Caco-2 (cell line): Measurements from ENCODE around the gene NRIP2. TPM values are rescaled to one million over a fixed set of nuclear protein-coding genes. Genes with fewer than 3 reads are reported as not detected.
A peak's percentile ranks its signal among the peaks of the same experiment; 100 is the strongest.

Source experiments
- BruUV-seq: library from RNA; stranded (reverse); fragments of 400-500 nt; replicated peaks from 2 replicates; lab custom pipeline; 2021; lab: Mats Ljungman, UMichigan
- CTCF ChIA-PET: fragments of 300-600 bp; sonication (Branson Sonifier 250); formaldehyde crosslinking; loops from one replicate; lab custom pipeline; 2022; ENCODE audit warnings: antibody characterized with exemption; lab: Charles Lee
- POLR2A ChIA-PET: fragments of 300-600 bp; sonication (Branson Sonifier 250); formaldehyde crosslinking; loops from one replicate; lab custom pipeline; 2022; ENCODE audit warnings: antibody characterized with exemption; lab: Charles Lee
- DNase-seq, 2 experiments: peaks; one replicate each; pipeline versions ENCODE4 v3.0.0 to v3.0.0-alpha.2; 2020 to 2022
- H3K27me3 ChIP-seq: replicated peaks from 2 replicates; pipeline ENCODE4 v1.6.0; 2011; ENCODE audit warnings: low read length; ENCODE audit not compliant: control insufficient read depth, insufficient read depth
- H3K36me3 ChIP-seq: 2 replicates; pipeline ENCODE4 v1.5.1; 2011; ENCODE audit warnings: low read length; ENCODE audit not compliant: control insufficient read depth, insufficient read depth
- H3K4me1 ChIP-seq: fragments of 250-450 bp; sonication (Bioruptor Pico); 2 replicates; pipeline ENCODE4 v1.5.1; 2020; ENCODE audit warnings: mild to moderate bottlenecking
- H3K4me3 ChIP-seq: 2 replicates; pipeline ENCODE4 v1.5.1; 2011; ENCODE audit warnings: low read depth, mild to moderate bottlenecking, control low read depth, low read length
- H3K9me3 ChIP-seq: fragments of 250-450 bp; sonication (Bioruptor Pico); 2 replicates; pipeline ENCODE4 v1.5.1; 2020; ENCODE audit warnings: mild to moderate bottlenecking, moderate library complexity
- H3K27ac Mint-ChIP-seq: one replicate; pipeline ENCODE4 v1.8.0; 2022; ENCODE audit warnings: mixed read lengths; ENCODE audit not compliant: unreplicated experiment
- H3K27me3 Mint-ChIP-seq: one replicate; pipeline ENCODE4 v1.8.0; 2022; ENCODE audit warnings: mixed read lengths; ENCODE audit not compliant: insufficient read depth, unreplicated experiment
- H3K36me3 Mint-ChIP-seq: one replicate; pipeline ENCODE4 v1.8.0; 2022; ENCODE audit warnings: mild to moderate bottlenecking, mixed read lengths; ENCODE audit not compliant: insufficient read depth, unreplicated experiment
- H3K4me1 Mint-ChIP-seq: one replicate; pipeline ENCODE4 v1.8.0; 2022; ENCODE audit warnings: low read depth, mixed read lengths; ENCODE audit not compliant: unreplicated experiment
- H3K4me3 Mint-ChIP-seq: one replicate; pipeline ENCODE4 v1.8.0; 2022; ENCODE audit warnings: mild to moderate bottlenecking, moderate library complexity, mixed read lengths; ENCODE audit not compliant: unreplicated experiment
- H3K9me3 Mint-ChIP-seq: one replicate; pipeline ENCODE4 v1.8.0; 2022; ENCODE audit warnings: mixed read lengths; ENCODE audit not compliant: unreplicated experiment
- intact Hi-C: fragments of 100-400 bp; cut with micrococcal nuclease; formaldehyde crosslinking; loops from one replicate; pipeline ENCODE4 v1.10.0; 2022; ENCODE audit not compliant: unreplicated experiment
- total RNA-seq: library from RNA; stranded (reverse); gene quantifications from 2 replicates; pipeline ENCODE4 v1.2.3, GENCODE V29; 2022
- TF ChIP-seq, protein P1 (sequence below), 2 experiments: fragments of 200-600 bp in 1 of 2; IDR thresholded peaks; 1 replicate in 1 of 2; 2 replicates in 1 of 2; pipeline versions ENCODE4 v1.5.1 to v1.8.0; 2011 to 2022; ENCODE audit warnings: antibody characterized with exemption in 1 of 2, control low read depth in 1 of 2, inconsistent platforms in 1 of 2, low read depth in 1 of 2, low read length in 1 of 2, mild to moderate bottlenecking in 1 of 2, moderate library complexity in 1 of 2; ENCODE audit not compliant: insufficient read depth in 1 of 2, severe bottlenecking in 1 of 2, unreplicated experiment in 1 of 2

The NRIP2 gene
- total RNA-seq, 1 experiment from 2014 or later: not detected

DNA sequence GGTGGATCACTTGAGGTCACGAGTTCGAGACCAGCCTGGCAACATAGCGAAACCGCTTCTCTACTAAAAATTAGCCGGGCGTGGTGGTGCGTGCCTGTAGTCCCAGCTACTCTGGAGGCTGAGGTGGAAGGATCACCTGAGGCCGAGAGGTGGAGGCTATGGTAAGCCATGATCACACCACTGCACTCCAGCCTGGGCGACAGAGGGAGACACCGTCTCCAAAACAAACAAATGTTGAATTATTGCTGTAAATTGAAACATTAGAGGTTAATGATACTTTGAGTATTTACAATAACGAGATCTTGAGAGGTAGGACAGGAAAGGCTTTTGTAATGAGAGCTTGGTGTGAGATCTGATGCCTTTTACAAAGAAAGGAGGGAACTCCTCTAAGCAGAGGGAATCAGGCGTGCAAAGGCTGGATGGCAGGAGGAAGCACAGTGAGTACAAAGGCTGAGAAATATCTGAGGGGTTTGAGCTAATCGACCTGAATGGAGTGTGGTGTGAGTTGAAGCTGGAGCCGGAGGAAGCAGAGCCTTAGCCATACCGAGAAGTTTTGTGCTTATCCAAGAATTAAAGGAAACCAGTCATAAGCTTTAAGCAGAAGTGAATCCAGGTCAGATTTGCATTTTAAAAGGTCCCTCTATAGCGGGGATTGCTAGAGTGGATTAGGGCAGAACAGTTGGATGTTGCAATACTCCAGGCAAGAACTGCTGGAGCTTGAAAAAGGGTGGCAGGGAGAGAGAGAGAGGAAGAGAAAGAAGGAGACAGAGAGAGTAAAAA lies 43.3 kb upstream of the NRIP2 start:
- intact Hi-C loops: loop anchor here (1.0 to 2.0 kb wide), 4 partner anchors 7 to 65 kb away; partner anchors contain the start of genes ITFG2 and TULP3
- no peaks in the 10 kb centered on the region for H3K9me3 Mint-ChIP-seq
- peaks cover 60% of the 10 kb centered on the region for H3K36me3 Mint-ChIP-seq
- Histone ChIP-seq H3K27me3 (no peaks in the 10 kb centered on the region), H3K4me3 (peak overlapping the region; percentile 96), H3K36me3 (no peaks in the 10 kb centered on the region; the same call in 1 of the 2 replicates), H3K4me1 (peaks cover 28% of the 10 kb centered on the region), H3K9me3 (no peaks in the 10 kb centered on the region)
- peak overlapping the region; percentile 99 for H3K27ac Mint-ChIP-seq
- ChIA-PET POLR2A (interaction anchor here (1.1 to 1.5 kb wide), 2 partner anchors 12 to 21 kb away, joined by 3 to 7 read pairs; partner anchors contain the start of gene TULP3), CTCF (interaction anchor here (0.7 to 1.8 kb wide), 3 partner anchors 24 to 163 kb away, joined by 3 to 5 read pairs (median 3); no protein-coding TSS in a partner anchor)
- TF ChIP-seq, protein P1, sequence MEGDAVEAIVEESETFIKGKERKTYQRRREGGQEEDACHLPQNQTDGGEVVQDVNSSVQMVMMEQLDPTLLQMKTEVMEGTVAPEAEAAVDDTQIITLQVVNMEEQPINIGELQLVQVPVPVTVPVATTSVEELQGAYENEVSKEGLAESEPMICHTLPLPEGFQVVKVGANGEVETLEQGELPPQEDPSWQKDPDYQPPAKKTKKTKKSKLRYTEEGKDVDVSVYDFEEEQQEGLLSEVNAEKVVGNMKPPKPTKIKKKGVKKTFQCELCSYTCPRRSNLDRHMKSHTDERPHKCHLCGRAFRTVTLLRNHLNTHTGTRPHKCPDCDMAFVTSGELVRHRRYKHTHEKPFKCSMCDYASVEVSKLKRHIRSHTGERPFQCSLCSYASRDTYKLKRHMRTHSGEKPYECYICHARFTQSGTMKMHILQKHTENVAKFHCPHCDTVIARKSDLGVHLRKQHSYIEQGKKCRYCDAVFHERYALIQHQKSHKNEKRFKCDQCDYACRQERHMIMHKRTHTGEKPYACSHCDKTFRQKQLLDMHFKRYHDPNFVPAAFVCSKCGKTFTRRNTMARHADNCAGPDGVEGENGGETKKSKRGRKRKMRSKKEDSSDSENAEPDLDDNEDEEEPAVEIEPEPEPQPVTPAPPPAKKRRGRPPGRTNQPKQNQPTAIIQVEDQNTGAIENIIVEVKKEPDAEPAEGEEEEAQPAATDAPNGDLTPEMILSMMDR (IDR thresholded peaks at IDR 0.05; ENCODE audit: insufficient read depth in 1 of 2, low read depth in 1 of 2, low read length in 1 of 2, severe bottlenecking in 1 of 2, unreplicated experiment in 1 of 2): no peak
- H3K27me3 Mint-ChIP-seq: no peaks in the 10 kb centered on the region
- no peak for DNase-seq
- BruUV-seq: no TSS peak
- H3K4me1 Mint-ChIP-seq: peaks cover 31% of the 10 kb centered on the region
- peak overlapping the region; percentile 75 for H3K4me3 Mint-ChIP-seq

GRCh38 chr12:2877047-2877952 lies 42.5 kb upstream of the NRIP2 start, which contains the start of the genes FOXM1 and RHNO1:
Gene FOXM1 (minus strand): TSS chr12:2877174. CDS start chr12:2874478, 2,696 bp downstream.
Gene RHNO1 (plus strand): TSS chr12:2877223. CDS start chr12:2885367, 8,144 bp downstream.
- BruUV-seq: TSS peak; percentile 74

More at GRCh38 chr12:2877047-2877952, 42.5 kb upstream of the NRIP2 start, which contains the start of the genes FOXM1 and RHNO1:
- Histone ChIP-seq H3K27me3 (no peaks in the 10 kb centered on the region), H3K36me3 (peaks cover 3% of the 10 kb centered on the region; the same call in 1 of the 2 replicates), H3K4me3 (peak within 1 kb of the TSS; percentile 96), H3K4me1 (peaks cover 28% of the 10 kb centered on the region), H3K9me3 (no peaks in the 10 kb centered on the region)
- Mint-ChIP-seq H3K36me3 (peaks cover 68% of the 10 kb centered on the region), H3K4me1 (peaks cover 31% of the 10 kb centered on the region), H3K9me3 (no peaks in the 10 kb centered on the region), H3K27me3 (no peaks in the 10 kb centered on the region), H3K27ac (peak within 1 kb of the TSS; percentile 99), H3K4me3 (peak within 1 kb of the TSS; percentile 75)
- DNase-seq: peak; percentile 94 to 97
- TF ChIP-seq, protein P1 (IDR thresholded peaks at IDR 0.05; ENCODE audit: insufficient read depth in 1 of 2, low read depth in 1 of 2, low read length in 1 of 2, severe bottlenecking in 1 of 2, unreplicated experiment in 1 of 2): peak in 1 of 2 experiments; percentile 28
- CTCF ChIA-PET: interaction anchor here (0.7 to 1.8 kb wide), 11 partner anchors 8 to 517 kb away, joined by 3 to 14 read pairs (median 3); no protein-coding TSS in a partner anchor
- intact Hi-C loops: loop anchor here (1.0 to 2.0 kb wide), 4 partner anchors 8 to 64 kb away; partner anchors contain the start of genes ITFG2 and TULP3
- POLR2A ChIA-PET: interaction anchor here (0.6 to 1.5 kb wide), 8 partner anchors 8 to 32 kb away, joined by 3 to 22 read pairs (median 5); partner anchors contain the start of gene TULP3
